OCI-LY3 (cell line): ENCODE data around the gene ABCC3.

ENCODE experiments used
- H2AFZ ChIP-seq: fragments of 200-600, 300-600 bp; shearing (Covaris generic); 2 replicates; pipeline ENCODE4 v1.6.0; 2014; ENCODE audit warnings: antibody characterized with exemption, low read depth, low read length
- H3K27ac ChIP-seq: fragments of 200-600, 300-600 bp; sonication (generic); 2 replicates; pipeline ENCODE4 v1.5.1; 2014; ENCODE audit warnings: mild to moderate bottlenecking, low read length, moderate library complexity, mixed read lengths
- H3K27me3 ChIP-seq: fragments of 200-600, 300-600 bp; sonication (generic); 2 replicates; pipeline ENCODE4 v1.6.1; 2014; ENCODE audit warnings: low read depth, low read length, mixed read lengths
- H3K36me3 ChIP-seq: fragments of 200-600, 300-600 bp; sonication (generic); replicated peaks from 2 replicates; pipeline ENCODE3; 2014; ENCODE audit warnings: low read depth, low read length, mixed read lengths
- H3K4me1 ChIP-seq: fragments of 300-600, 200-600 bp; sonication (generic); 2 replicates; pipeline ENCODE4 v1.6.1; 2014; ENCODE audit warnings: low read length, mixed read lengths
- H3K4me2 ChIP-seq: fragments of 200-600, 300-600 bp; sonication (generic); 2 replicates; pipeline ENCODE4 v1.6.1; 2014; ENCODE audit warnings: low read length, mixed read lengths
- H3K4me3 ChIP-seq: fragments of 300-600, 200-600 bp; sonication (generic); 2 replicates; pipeline ENCODE4 v1.5.1; 2014; ENCODE audit warnings: antibody characterized with exemption, mild to moderate bottlenecking, low read length, moderate library complexity
- H3K79me2 ChIP-seq: fragments of 300-600, 200-600 bp; shearing (Covaris generic); 2 replicates; pipeline ENCODE4 v1.6.1; 2014; ENCODE audit warnings: mild to moderate bottlenecking, low read length, mixed read lengths
- H3K9ac ChIP-seq: fragments of 300-600, 200-600 bp; shearing (Covaris generic); 2 replicates; pipeline ENCODE4 v1.6.0; 2014; ENCODE audit warnings: mild to moderate bottlenecking, low read length, moderate library complexity
- H3K9me3 ChIP-seq: fragments of 200-600, 300-600 bp; shearing (Covaris generic); 2 replicates; pipeline ENCODE4 v1.6.1; 2014; ENCODE audit warnings: low read length, mixed read lengths; ENCODE audit not compliant: insufficient read depth
- H4K20me1 ChIP-seq: fragments of 200-600, 300-600 bp; sonication (generic); 2 replicates; pipeline ENCODE4 v1.6.1; 2016; ENCODE audit warnings: low read length, mixed read lengths; ENCODE audit not compliant: insufficient read depth
- EZH2phosphoT487 ChIP-seq: fragments of 200-600 bp; shearing (Covaris generic); IDR thresholded peaks from 2 replicates; pipeline ENCODE4 v1.6.1; 2018; ENCODE audit warnings: antibody characterized with exemption, mixed run types, low read depth
- TF ChIP-seq, protein P1 (sequence below): fragments of 200-600, 300-600 bp; sonication (generic); IDR thresholded peaks from 2 replicates; pipeline ENCODE4 v1.5.1; 2014; ENCODE audit warnings: antibody characterized with exemption, low read length, low read depth

The ABCC3 gene

DNA sequence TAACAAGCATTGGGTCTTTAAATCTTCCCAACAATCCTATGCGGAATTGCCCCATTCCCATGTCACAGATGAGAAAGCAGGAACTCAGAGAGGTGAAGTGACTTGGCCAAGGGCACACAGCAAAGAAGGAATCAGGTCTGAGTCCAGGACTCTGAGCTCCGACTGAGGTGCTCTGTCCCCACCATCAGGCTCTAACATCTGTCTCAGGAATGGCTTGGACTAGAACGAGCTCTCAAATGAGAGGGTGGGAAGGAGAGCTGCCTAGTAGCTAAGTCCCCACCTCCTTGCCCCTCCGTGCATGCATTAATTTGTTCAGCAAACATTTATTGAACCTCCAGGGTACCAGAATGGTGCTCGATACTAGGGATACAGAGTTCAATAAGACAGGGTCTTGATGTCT is 26.7 kb downstream of the ABCC3 start:
- Histone ChIP-seq H3K27me3 (peaks cover 7% of the 10 kb centered on the region; the same call in 1 of the 2 replicates), H3K4me1 (peaks cover 4% of the 10 kb centered on the region; the same call in 1 of the 2 replicates), H2AFZ (0 out of 2 replicates have a peak overlapping the region, but pooled peaks have one; percentile 54), H3K36me3 (no peaks in the 10 kb centered on the region), H3K9me3 (no peaks in the 10 kb centered on the region), H3K9ac (no peak overlapping the region), H3K4me2 (no peak overlapping the region), H4K20me1 (no peaks in the 10 kb centered on the region), H3K79me2 (no peaks in the 10 kb centered on the region), H3K4me3 (no peak overlapping the region), H3K27ac (no peak overlapping the region)
- no peak for TF ChIP-seq EZH2phosphoT487
- TF ChIP-seq, protein P1, sequence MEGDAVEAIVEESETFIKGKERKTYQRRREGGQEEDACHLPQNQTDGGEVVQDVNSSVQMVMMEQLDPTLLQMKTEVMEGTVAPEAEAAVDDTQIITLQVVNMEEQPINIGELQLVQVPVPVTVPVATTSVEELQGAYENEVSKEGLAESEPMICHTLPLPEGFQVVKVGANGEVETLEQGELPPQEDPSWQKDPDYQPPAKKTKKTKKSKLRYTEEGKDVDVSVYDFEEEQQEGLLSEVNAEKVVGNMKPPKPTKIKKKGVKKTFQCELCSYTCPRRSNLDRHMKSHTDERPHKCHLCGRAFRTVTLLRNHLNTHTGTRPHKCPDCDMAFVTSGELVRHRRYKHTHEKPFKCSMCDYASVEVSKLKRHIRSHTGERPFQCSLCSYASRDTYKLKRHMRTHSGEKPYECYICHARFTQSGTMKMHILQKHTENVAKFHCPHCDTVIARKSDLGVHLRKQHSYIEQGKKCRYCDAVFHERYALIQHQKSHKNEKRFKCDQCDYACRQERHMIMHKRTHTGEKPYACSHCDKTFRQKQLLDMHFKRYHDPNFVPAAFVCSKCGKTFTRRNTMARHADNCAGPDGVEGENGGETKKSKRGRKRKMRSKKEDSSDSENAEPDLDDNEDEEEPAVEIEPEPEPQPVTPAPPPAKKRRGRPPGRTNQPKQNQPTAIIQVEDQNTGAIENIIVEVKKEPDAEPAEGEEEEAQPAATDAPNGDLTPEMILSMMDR = no peak

DNA sequence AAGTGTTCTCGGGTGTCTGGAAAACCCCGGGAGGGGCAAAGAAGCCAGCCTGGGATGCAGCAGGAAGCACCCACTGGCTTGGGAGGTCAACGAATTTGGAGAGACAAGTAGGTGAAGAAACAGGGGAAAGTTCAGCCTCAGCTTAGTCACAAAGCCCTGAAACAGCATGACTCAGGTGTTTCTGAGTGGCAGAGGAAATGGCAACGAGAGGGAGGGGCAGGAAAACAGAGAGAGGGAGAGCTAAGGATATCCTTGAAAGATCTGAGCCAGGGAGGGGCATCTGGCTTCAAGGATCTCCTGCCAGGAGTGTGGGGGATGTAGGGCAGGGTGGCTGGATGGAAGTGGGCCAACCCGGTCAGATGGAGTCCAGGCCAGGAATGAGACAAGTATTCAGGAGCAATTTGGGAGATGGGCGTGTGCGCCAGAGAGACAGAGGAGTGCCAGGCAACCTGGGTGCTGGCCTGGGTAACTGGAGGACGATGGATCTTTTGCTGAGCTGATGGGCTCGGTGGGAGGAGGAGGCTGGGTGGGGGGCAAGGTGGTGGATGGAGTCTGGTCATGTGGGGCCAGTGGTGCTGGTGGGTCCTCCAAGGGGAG is 27.2 kb downstream of the ABCC3 start:
- TF ChIP-seq EZH2phosphoT487 = no peak
- TF ChIP-seq, protein P1 = no peak
- Histone ChIP-seq H3K27ac (no peak overlapping the region), H3K27me3 (peaks cover 7% of the 10 kb centered on the region; the same call in 1 of the 2 replicates), H4K20me1 (no peaks in the 10 kb centered on the region), H3K4me1 (peaks cover 4% of the 10 kb centered on the region; the same call in 1 of the 2 replicates), H3K36me3 (no peaks in the 10 kb centered on the region), H3K79me2 (no peaks in the 10 kb centered on the region), H3K9me3 (no peaks in the 10 kb centered on the region), H3K4me3 (no peak overlapping the region), H3K4me2 (no peak overlapping the region), H2AFZ (0 out of 2 replicates have a peak overlapping the region, but pooled peaks have one; percentile 54), H3K9ac (no peak overlapping the region)

GRCh38 chr17:50662632-50663225 is 28.0 kb downstream of the ABCC3 start:
- TF ChIP-seq, protein P1 = no peak
- no peak for TF ChIP-seq EZH2phosphoT487
- Histone ChIP-seq H3K4me2 (no peak overlapping the region), H3K27ac (no peak overlapping the region)

DNA sequence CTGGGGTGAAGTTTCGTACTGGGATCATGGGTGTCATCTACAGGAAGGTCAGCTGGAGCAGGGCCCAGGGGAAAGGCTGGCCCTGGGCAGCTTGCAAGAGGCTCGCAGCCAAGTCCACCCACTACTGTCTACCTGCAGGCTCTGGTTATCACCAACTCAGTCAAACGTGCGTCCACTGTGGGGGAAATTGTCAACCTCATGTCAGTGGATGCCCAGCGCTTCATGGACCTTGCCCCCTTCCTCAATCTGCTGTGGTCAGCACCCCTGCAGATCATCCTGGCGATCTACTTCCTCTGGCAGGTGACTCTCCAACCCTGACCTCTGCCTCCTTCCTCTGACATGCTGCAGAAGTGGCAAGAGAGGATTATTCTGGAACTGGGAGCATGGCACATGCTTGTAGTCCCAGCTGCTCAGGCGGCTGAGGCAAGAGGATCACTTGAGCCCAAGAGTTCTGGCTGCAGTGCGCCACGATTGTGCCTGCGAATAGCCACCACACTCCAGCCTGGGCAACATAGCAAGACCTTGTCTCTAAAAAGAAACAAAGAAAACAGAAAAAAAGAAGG is 29.2 kb downstream of the ABCC3 start:
- Histone ChIP-seq H4K20me1 (no peaks in the 10 kb centered on the region), H3K4me1 (peaks cover 4% of the 10 kb centered on the region; the same call in 1 of the 2 replicates), H3K9me3 (no peaks in the 10 kb centered on the region), H2AFZ (no peak overlapping the region), H3K4me2 (no peak overlapping the region), H3K27ac (no peak overlapping the region), H3K27me3 (peaks cover 7% of the 10 kb centered on the region; the same call in 1 of the 2 replicates), H3K4me3 (no peak overlapping the region), H3K79me2 (no peaks in the 10 kb centered on the region), H3K9ac (no peak overlapping the region), H3K36me3 (no peaks in the 10 kb centered on the region)
- no peak for TF ChIP-seq EZH2phosphoT487
- TF ChIP-seq, protein P1 = no peak

More at GRCh38 chr17:50662632-50663225, 28.0 kb downstream of the ABCC3 start:
- Histone ChIP-seq H3K27me3 (peaks cover 7% of the 10 kb centered on the region; the same call in 1 of the 2 replicates), H3K9me3 (no peaks in the 10 kb centered on the region), H3K79me2 (no peaks in the 10 kb centered on the region), H3K36me3 (no peaks in the 10 kb centered on the region), H3K9ac (no peak overlapping the region), H3K4me1 (peaks cover 4% of the 10 kb centered on the region; the same call in 1 of the 2 replicates), H3K4me3 (no peak overlapping the region), H2AFZ (no peak overlapping the region), H4K20me1 (no peaks in the 10 kb centered on the region)
